Gastroesophageal sphincter (tissue), 4 donors: ENCODE measurements around the gene CTSO. TPM values are rescaled to one million over a fixed set of nuclear protein-coding genes. Genes with fewer than 3 reads are reported as not detected.

Experiments used
- ATAC-seq: fragments of 150-250 bp; one replicate; pipeline ENCODE4 v1.9.1; 2016; ENCODE audit warnings: mild to moderate bottlenecking, moderate library complexity
- H3K27ac ChIP-seq, 4 donors: fragments of 200-600 bp; sonication (generic) in 3 of 4; 1 replicate in 3 of 4; 2 replicates in 1 of 4; pipeline ENCODE4 v1.5.1; 2016 to 2019
- H3K27me3 ChIP-seq: fragments of 200-600 bp; sonication (generic); one replicate; pipeline ENCODE4 v1.5.1; 2019
- H3K36me3 ChIP-seq, 2 donors: fragments of 200-600 bp; sonication (generic); one replicate each; pipeline ENCODE4 v1.5.1; 2019; ENCODE audit warnings: control low read depth in 1 of 2
- H3K4me1 ChIP-seq, 3 donors: fragments of 200-600 bp; sonication (generic); 1 replicate in 2 of 3; 2 replicates in 1 of 3; pipeline ENCODE4 v1.5.1; 2016 to 2019; ENCODE audit warnings: control low read depth in 2 of 3
- H3K4me3 ChIP-seq, 2 donors: fragments of 200-600 bp; sonication (generic); one replicate each; pipeline ENCODE4 v1.5.1; 2019; ENCODE audit warnings: mild to moderate bottlenecking in 1 of 2, moderate library complexity in 1 of 2
- H3K9me3 ChIP-seq, 3 donors: fragments of 200-600 bp; sonication (generic); one replicate each; pipeline ENCODE4 v1.5.1; 2017 to 2019; ENCODE audit warnings: control low read depth in 2 of 3
- CTCF ChIP-seq, 4 experiments: fragments of 200-600 bp in 2 of 4; fragments of 450-650 bp in 2 of 4; sonication (generic) in 1 of 4; IDR thresholded peaks; one replicate each; pipeline ENCODE4 v1.5.1; 2017 to 2019; ENCODE audit warnings: antibody characterized with exemption in 4 of 4, mild to moderate bottlenecking in 2 of 4, moderate library complexity in 2 of 4
- EP300 ChIP-seq: sonication (generic); formaldehyde crosslinking; IDR thresholded peaks from one replicate; pipeline ENCODE4 v1.6.1; 2017; ENCODE audit warnings: antibody characterized with exemption, mild to moderate bottlenecking
- POLR2A ChIP-seq, 2 donors: fragments of 450-650 bp; IDR thresholded peaks; one replicate each; pipeline ENCODE4 v1.6.1; 2017; ENCODE audit warnings: antibody characterized with exemption in 2 of 2, mild to moderate bottlenecking in 2 of 2, moderate library complexity in 1 of 2
- POLR2AphosphoS5 ChIP-seq: sonication (generic); formaldehyde crosslinking; IDR thresholded peaks from one replicate; pipeline ENCODE4 v1.6.1; 2017; ENCODE audit warnings: antibody characterized with exemption
- WGBS, 2 donors: methylation state at CpG; one replicate each; pipeline ENCODE4 v1.1.5; 2018; ENCODE audit warnings: low coverage in 1 of 2; 5-methylcytosine and 5-hydroxymethylcytosine counted together
- total RNA-seq, 4 donors: library from RNA; depleted of rRNA; stranded (reverse); fragments of >200 nt; gene quantifications; one replicate each; pipeline ENCODE4 v1.1.0, GENCODE V29; 2016

The CTSO gene
- total RNA-seq, 4 donors from 2014 or later: 16.6 to 36.8 (median 29.4) TPM

- peaks cover 0 to 3% (median 0%) of the 10 kb centered on the region in 3 donors for H3K9me3 ChIP-seq
These were observed 30.6 kb upstream of the CTSO start for GRCh38 chr4:155984106-155984797.

GRCh38 chr4:155982736-155983385, 29.2 kb upstream of the CTSO start:
- no peaks in the 10 kb centered on the region for H3K4me1 ChIP-seq
- 43 to 67% methylated on average over 2 of the region's 2 CpGs for WGBS, 2 donors
- TF ChIP-seq CTCF (IDR thresholded peaks at IDR 0.05) (no peak), POLR2A (IDR thresholded peaks at IDR 0.05) (no peak)
- no peak overlapping the region for H3K27ac ChIP-seq
- no peak overlapping the region for H3K4me3 ChIP-seq
- no peaks in the 10 kb centered on the region for H3K36me3 ChIP-seq
- no peak for ATAC-seq
- peaks cover 0 to 8% (median 0%) of the 10 kb centered on the region in 3 donors for H3K9me3 ChIP-seq
- H3K27me3 ChIP-seq: no peaks in the 10 kb centered on the region

More at GRCh38 chr4:155984106-155984797, 30.6 kb upstream of the CTSO start:
- H3K36me3 ChIP-seq: no peaks in the 10 kb centered on the region
- TF ChIP-seq EP300 (no peak), CTCF (IDR thresholded peaks at IDR 0.05) (no peak), POLR2AphosphoS5 (no peak), POLR2A (IDR thresholded peaks at IDR 0.05) (no peak)
- no peak overlapping the region for H3K4me3 ChIP-seq
- H3K27ac ChIP-seq: no peak overlapping the region
- no peak for ATAC-seq
- WGBS, 2 donors: 84 to 86% methylated on average over 4 of the region's 4 CpGs
- H3K4me1 ChIP-seq: no peaks in the 10 kb centered on the region
- no peaks in the 10 kb centered on the region for H3K27me3 ChIP-seq

- H3K27me3 ChIP-seq: no peaks in the 10 kb centered on the region
- WGBS, 2 donors: 89 to 90% methylated on average over 4 of the region's 4 CpGs
- no peaks in the 10 kb centered on the region for H3K36me3 ChIP-seq
- H3K4me1 ChIP-seq: no peaks in the 10 kb centered on the region
- TF ChIP-seq EP300 (no peak), POLR2AphosphoS5 (no peak), CTCF (IDR thresholded peaks at IDR 0.05) (no peak), POLR2A (IDR thresholded peaks at IDR 0.05) (no peak)
- no peak overlapping the region for H3K27ac ChIP-seq
- no peak overlapping the region for H3K4me3 ChIP-seq
- H3K9me3 ChIP-seq: peaks cover 0 to 8% (median 0%) of the 10 kb centered on the region in 3 donors
- no peak for ATAC-seq
These were observed 25.1 kb upstream of the CTSO start for GRCh38 chr4:155978810-155979209.

- H3K9me3 ChIP-seq: peaks cover 0 to 8% (median 0%) of the 10 kb centered on the region in 3 donors
- H3K27me3 ChIP-seq: no peaks in the 10 kb centered on the region
- no peaks in the 10 kb centered on the region for H3K4me1 ChIP-seq
- ATAC-seq: no peak
- no peak overlapping the region for H3K27ac ChIP-seq
- 96% methylated on average over 2 of the region's 2 CpGs for WGBS, 2 donors
- no peak overlapping the region for H3K4me3 ChIP-seq
- no peak for TF ChIP-seq CTCF (IDR thresholded peaks at IDR 0.05)
- no peak for TF ChIP-seq EP300
- TF ChIP-seq POLR2A (IDR thresholded peaks at IDR 0.05): no peak
- no peak for TF ChIP-seq POLR2AphosphoS5
- no peaks in the 10 kb centered on the region for H3K36me3 ChIP-seq
These were observed 21.8 kb upstream of the CTSO start for GRCh38 chr4:155975511-155975910.

GRCh38 chr4:155974996-155975395, 21.3 kb upstream of the CTSO start:
- Histone ChIP-seq H3K27me3 (no peaks in the 10 kb centered on the region), H3K9me3 (peaks cover 0 to 8% (median 0%) of the 10 kb centered on the region in 3 donors), H3K4me3 (no peak overlapping the region), H3K36me3 (no peaks in the 10 kb centered on the region), H3K4me1 (no peaks in the 10 kb centered on the region), H3K27ac (no peak overlapping the region)
- no peak for TF ChIP-seq POLR2AphosphoS5
- TF ChIP-seq POLR2A (IDR thresholded peaks at IDR 0.05): no peak
- no peak for TF ChIP-seq CTCF (IDR thresholded peaks at IDR 0.05)
- no peak for TF ChIP-seq EP300
- 24 to 26% methylated on average over 3 of the region's 3 CpGs for WGBS, 2 donors
- ATAC-seq: no peak
